AG04450 (cell line): ENCODE results near the gene MEG3. TPM values are rescaled to one million over a fixed set of nuclear protein-coding genes. Genes with fewer than 3 reads are reported as not detected.

Experiments
- CTCF ChIA-PET: fragments of 300-600, 350-600 bp; formaldehyde crosslinking; extraction: SDS; loops from one replicate; lab custom pipeline; 2022; ENCODE audit warnings: antibody characterized with exemption, inconsistent platforms; lab: Charles Lee
- POLR2A ChIA-PET: fragments of 350-600 bp; formaldehyde crosslinking; extraction: SDS; loops from one replicate; lab custom pipeline; 2021; ENCODE audit warnings: antibody characterized with exemption, inconsistent platforms; lab: Yijun Ruan, JAX
- DNase-seq: peaks from one replicate; pipeline ENCODE4 v3.0.0-alpha.2; 2011; ENCODE audit warnings: low read depth, low spot score
- H3K27ac ChIP-seq: one replicate; pipeline ENCODE4 v1.5.1; 2012; ENCODE audit warnings: low read depth, low read length, control low read depth
- H3K27me3 ChIP-seq: one replicate; pipeline ENCODE4 v1.6.0; 2012; ENCODE audit warnings: low read length; ENCODE audit not compliant: control insufficient read depth, insufficient read depth
- H3K4me3 ChIP-seq: 2 replicates; pipeline ENCODE4 v1.5.1; 2011; ENCODE audit warnings: mild to moderate bottlenecking, low read depth, low read length, control low read depth
- H3K9me3 ChIP-seq: 2 replicates; pipeline ENCODE4 v1.5.1; 2012; ENCODE audit warnings: low read length; ENCODE audit not compliant: control insufficient read depth, insufficient read depth
- CTCF ChIP-seq: IDR thresholded peaks from 2 replicates; pipeline ENCODE4 v1.5.1; 2011; ENCODE audit warnings: low read depth, low read length, control low read depth, inconsistent platforms
- polyA plus RNA-seq: library from polyadenylated mRNA; depleted of rRNA; stranded (reverse); fragments of >200 nt; gene quantifications from 2 replicates; pipeline ENCODE4 v1.2.3, GENCODE V29; 2011

The MEG3 gene
- polyA plus RNA-seq, 1 experiment, result 310 TPM

DNA sequence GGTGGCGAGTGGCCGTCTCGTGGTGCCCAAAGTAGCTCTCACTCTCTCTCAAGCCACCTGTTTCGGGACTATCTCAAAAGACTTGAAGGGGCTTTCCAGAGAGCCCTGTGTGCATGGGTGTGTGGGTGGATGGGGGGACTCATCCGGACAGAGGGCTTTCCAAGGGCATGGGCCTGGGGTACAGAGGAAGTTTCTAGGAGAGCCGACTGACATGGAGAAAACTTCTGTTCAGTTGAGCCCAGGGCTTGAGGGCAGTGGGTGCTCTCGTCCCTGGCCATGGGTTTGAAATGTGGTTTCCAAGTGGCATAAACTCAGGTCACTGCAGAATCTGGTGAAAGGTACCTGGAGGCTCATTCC is 47.4 kb upstream of the MEG3 start:
- peaks cover 31% of the 10 kb centered on the region for H3K27me3 ChIP-seq
- H3K9me3 ChIP-seq, result no peaks in the 10 kb centered on the region; the same call in 1 of the 2 replicates
- no peak for TF ChIP-seq CTCF
- H3K27ac ChIP-seq, result no peak overlapping the region
- POLR2A ChIA-PET, result no interaction called here
- no peak for DNase-seq
- CTCF ChIA-PET, result no interaction called here
- no peak overlapping the region for H3K4me3 ChIP-seq

GRCh38 chr14:100778951-100779690 is 46.8 kb upstream of the MEG3 start:
- Histone ChIP-seq H3K9me3 (no peaks in the 10 kb centered on the region; the same call in 1 of the 2 replicates), H3K4me3 (no peak overlapping the region), H3K27ac (no peak overlapping the region), H3K27me3 (peaks cover 28% of the 10 kb centered on the region)
- ChIA-PET POLR2A (no interaction called here), CTCF (no interaction called here)
- TF ChIP-seq CTCF, result no peak
- no peak for DNase-seq

DNA sequence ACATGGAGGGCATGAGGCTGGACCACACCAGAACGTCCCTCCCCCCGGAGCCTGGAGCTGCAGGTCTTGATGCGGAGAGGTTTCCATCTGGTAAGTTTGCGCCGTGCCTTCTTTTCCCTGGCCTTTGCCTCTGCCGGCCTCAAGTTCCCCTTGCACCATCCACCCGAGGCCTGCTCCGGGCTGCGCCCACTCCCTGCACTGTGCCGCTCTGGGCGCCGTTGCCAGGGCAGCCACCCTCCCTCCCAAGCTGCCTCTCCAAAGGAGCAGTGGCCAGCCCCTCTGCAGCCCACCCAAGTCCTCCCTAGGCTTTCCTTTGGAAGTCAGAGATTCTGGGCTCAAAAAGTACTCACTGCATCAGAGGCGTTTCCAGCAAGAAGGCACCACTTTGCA is 46.2 kb upstream of the MEG3 start:
- Histone ChIP-seq H3K27ac (no peak overlapping the region), H3K4me3 (no peak overlapping the region), H3K27me3 (peaks cover 32% of the 10 kb centered on the region), H3K9me3 (no peaks in the 10 kb centered on the region; the same call in 1 of the 2 replicates)
- ChIA-PET CTCF (no interaction called here), POLR2A (no interaction called here)
- DNase-seq, result no peak
- TF ChIP-seq CTCF, result no peak

DNA sequence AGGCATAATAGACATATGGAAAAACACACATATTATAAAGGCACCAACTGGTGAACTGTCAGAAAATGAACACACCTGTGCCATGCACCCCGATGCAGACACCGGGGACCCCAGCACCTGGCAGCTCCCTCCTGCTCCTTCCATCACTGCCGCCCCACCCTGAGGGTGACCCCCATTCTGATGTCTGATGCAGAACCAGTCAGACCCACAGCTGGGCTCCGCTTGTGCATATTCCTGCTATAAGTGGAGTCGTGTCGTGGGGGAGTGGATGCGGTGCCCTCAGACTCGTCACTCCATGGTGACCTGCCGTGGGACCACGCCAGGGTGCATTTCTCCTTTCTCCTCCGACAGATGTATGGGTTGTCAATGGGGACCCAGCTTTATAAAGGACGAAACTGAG is 45.7 kb upstream of the MEG3 start:
- no peak for DNase-seq
- Histone ChIP-seq H3K9me3 (no peaks in the 10 kb centered on the region; the same call in 1 of the 2 replicates), H3K27ac (no peak overlapping the region), H3K4me3 (no peak overlapping the region), H3K27me3 (peaks cover 32% of the 10 kb centered on the region)
- ChIA-PET CTCF (no interaction called here), POLR2A (no interaction called here)
- no peak for TF ChIP-seq CTCF

GRCh38 chr14:100780646-100781355 is 45.1 kb upstream of the MEG3 start:
- Histone ChIP-seq H3K4me3 (no peak overlapping the region), H3K9me3 (no peaks in the 10 kb centered on the region), H3K27me3 (peaks cover 34% of the 10 kb centered on the region), H3K27ac (no peak overlapping the region)
- TF ChIP-seq CTCF, result no peak
- ChIA-PET CTCF (no interaction called here), POLR2A (no interaction called here)
- DNase-seq, result no peak
